Lung (tissue), 12 donors: Measurements from ENCODE around the gene FRAS1. TPM values are rescaled to one million over a fixed set of nuclear protein-coding genes. Genes with fewer than 3 reads are reported as not detected.

Experiments
- ATAC-seq: fragments of 200-7000 bp; cut with Tn5 transposase; one replicate; pipeline ENCODE4 v1.9.1; 2020; ENCODE audit warnings: moderate number of reproducible peaks; ENCODE audit not compliant: insufficient read depth, low FRiP score
- DNase-seq, 3 donors: peaks; one replicate each; pipeline ENCODE4 v3.0.0-alpha.2; 2013 to 2017
- H3K27ac ChIP-seq, 2 donors: one replicate each; pipeline ENCODE4 v1.5.1; 2013; ENCODE audit warnings: mild to moderate bottlenecking in 2 of 2, moderate library complexity in 2 of 2, control low read depth in 1 of 2, inconsistent platforms in 1 of 2, low read depth in 1 of 2, low read length in 1 of 2
- H3K27me3 ChIP-seq, 3 donors: one replicate each; pipeline ENCODE4 v1.5.1; 2013; ENCODE audit warnings: low read length in 2 of 3; ENCODE audit not compliant: control insufficient read depth in 3 of 3, insufficient read depth in 3 of 3
- H3K36me3 ChIP-seq, 4 donors: one replicate each; pipeline ENCODE4 v1.5.1; 2013; ENCODE audit warnings: low read length in 4 of 4, mild to moderate bottlenecking in 1 of 4, moderate library complexity in 1 of 4; ENCODE audit not compliant: control insufficient read depth in 4 of 4, insufficient read depth in 4 of 4
- H3K4me1 ChIP-seq, 5 donors: one replicate each; pipeline ENCODE4 v1.5.1; 2013; ENCODE audit warnings: low read length in 5 of 5, mild to moderate bottlenecking in 2 of 5, moderate library complexity in 1 of 5; ENCODE audit not compliant: control insufficient read depth in 5 of 5, insufficient read depth in 5 of 5
- H3K4me3 ChIP-seq: one replicate; pipeline ENCODE4 v1.5.1; 2013; ENCODE audit warnings: mild to moderate bottlenecking, control low read depth, moderate library complexity
- H3K9ac ChIP-seq, 2 donors: one replicate each; pipeline ENCODE4 v1.5.1; 2013; ENCODE audit warnings: low read length in 2 of 2, control low read depth in 1 of 2; ENCODE audit not compliant: insufficient read depth in 1 of 2
- H3K9me3 ChIP-seq, 4 donors: one replicate each; pipeline ENCODE4 v1.5.1; 2013; ENCODE audit warnings: low read length in 3 of 4, mild to moderate bottlenecking in 1 of 4, moderate library complexity in 1 of 4; ENCODE audit not compliant: control insufficient read depth in 4 of 4, insufficient read depth in 3 of 4
- CTCF ChIP-seq: IDR thresholded peaks from 2 replicates; pipeline ENCODE4 v1.5.1; 2012; ENCODE audit warnings: mild to moderate bottlenecking; ENCODE audit errors: control extremely low read depth, extremely low read depth
- WGBS, 2 donors: extraction: QIAGEN DNeasy Blood & Tissue Kit; methylation state at CpG; one replicate each; pipeline ENCODE4 v1.1.7; 2013; 5-methylcytosine and 5-hydroxymethylcytosine counted together
- polyA plus RNA-seq, 2 donors: library from polyadenylated mRNA; stranded (reverse); fragments of 200-250 nt; gene quantifications; one replicate each; pipeline ENCODE4 v1.2.1, GENCODE V29; 2013
- total RNA-seq, 2 donors: library from RNA; depleted of rRNA in 1 of 2; stranded (reverse); fragments of >200 nt in 1 of 2; gene quantifications; one replicate each; pipeline ENCODE4 v1.2.1, GENCODE V29; 2014 to 2021
- donor health status: control.
- donor health status: control.
- donor health status: Bipolar disorder and iron deficiency.
- donor health status: healthy.
- donor health status: DM: yes; HTN: yes; CAD: no.

FRAS1 gene
- total and polyA plus RNA-seq, 4 donors: 0.45 to 53.8 (median 6.9) TPM

GRCh38 chr4:78242071-78242470 is 184.9 kb downstream of the FRAS1 start:
- ATAC-seq (no peak), DNase-seq (no peak)
- H3K27me3 ChIP-seq: no peaks in the 10 kb centered on the region
- no peak for TF ChIP-seq CTCF
- peaks cover 0 to 3% (median 0%) of the 10 kb centered on the region in 5 donors for H3K4me1 ChIP-seq
- no peak overlapping the region for H3K9ac ChIP-seq
- H3K27ac ChIP-seq: no peak overlapping the region
- H3K9me3 ChIP-seq: no peaks in the 10 kb centered on the region
- H3K4me3 ChIP-seq: no peak overlapping the region
- no peaks in the 10 kb centered on the region for H3K36me3 ChIP-seq

- ATAC-seq (no peak), DNase-seq (no peak)
- Histone ChIP-seq H3K4me3 (no peak overlapping the region), H3K9me3 (no peaks in the 10 kb centered on the region), H3K27me3 (no peaks in the 10 kb centered on the region), H3K36me3 (no peaks in the 10 kb centered on the region), H3K9ac (no peak overlapping the region), H3K27ac (no peak overlapping the region), H3K4me1 (peaks cover 0 to 10% (median 8%) of the 10 kb centered on the region in 5 donors)
- WGBS, 2 donors: 64 to 86% methylated on average over 3 of the region's 3 CpGs
- no peak for TF ChIP-seq CTCF
These were observed 187.8 kb downstream of the FRAS1 start for GRCh38 chr4:78244705-78245485.

GRCh38 chr4:78247536-78248285 is 190.6 kb downstream of the FRAS1 start:
- Histone ChIP-seq H3K9me3 (peaks cover 0 to 3% (median 1%) of the 10 kb centered on the region in 4 donors), H3K4me1 (peaks cover 0 to 10% (median 8%) of the 10 kb centered on the region in 5 donors), H3K27me3 (no peaks in the 10 kb centered on the region), H3K9ac (no peak overlapping the region), H3K36me3 (peaks cover 0 to 2% (median 0%) of the 10 kb centered on the region in 4 donors), H3K27ac (no peak overlapping the region), H3K4me3 (no peak overlapping the region)
- WGBS, 2 donors: 69 to 88% methylated on average over 8 of the region's 8 CpGs
- TF ChIP-seq CTCF: no peak
- DNase-seq (peak in 2 of 3 donors; percentile 44 to 62), ATAC-seq (no peak)
